IPS-18c (cell line): ENCODE measurements around the gene SLC35A3.

Experiments
- H3K4me3 ChIP-seq: 2 replicates; pipeline ENCODE4 v1.7.0; 2013; ENCODE audit warnings: low read depth, mild to moderate bottlenecking, low read length, moderate library complexity; ENCODE audit not compliant: insufficient read depth
- H3K9me3 ChIP-seq: one replicate; pipeline ENCODE4 v1.6.1; 2013; ENCODE audit warnings: mild to moderate bottlenecking, low read length, moderate library complexity; ENCODE audit not compliant: control insufficient read depth, insufficient read depth

SLC35A3 gene

GRCh38 chr1:100050139-100050538, 80.3 kb downstream of the SLC35A3 start:
- H3K9me3 ChIP-seq: no peaks in the 10 kb centered on the region
- no peak overlapping the region for H3K4me3 ChIP-seq

DNA sequence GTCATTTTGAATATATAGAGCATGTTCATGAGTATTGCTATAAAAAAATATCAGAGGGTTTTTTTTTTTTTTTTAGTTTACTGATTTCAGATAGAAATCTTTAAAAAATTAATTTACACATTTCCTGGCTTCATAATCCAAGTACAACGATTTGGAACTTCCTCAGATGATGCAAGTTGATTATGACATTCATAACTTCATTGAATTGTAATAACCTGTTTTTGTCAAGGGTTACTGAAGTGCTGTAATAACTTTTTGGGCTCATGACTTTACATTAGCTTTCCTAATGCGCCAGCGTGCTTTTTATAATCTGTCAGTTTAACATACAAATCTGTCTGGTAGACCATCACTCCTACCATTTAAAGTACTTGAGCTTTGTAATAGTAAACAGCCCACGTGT, 81.6 kb downstream of the SLC35A3 start:
- Histone ChIP-seq H3K4me3 (no peak overlapping the region), H3K9me3 (no peaks in the 10 kb centered on the region)

- Histone ChIP-seq H3K4me3 (no peak overlapping the region), H3K9me3 (no peaks in the 10 kb centered on the region)
Measured at GRCh38 chr1:100051893-100052292, 82.1 kb downstream of the SLC35A3 start.

DNA sequence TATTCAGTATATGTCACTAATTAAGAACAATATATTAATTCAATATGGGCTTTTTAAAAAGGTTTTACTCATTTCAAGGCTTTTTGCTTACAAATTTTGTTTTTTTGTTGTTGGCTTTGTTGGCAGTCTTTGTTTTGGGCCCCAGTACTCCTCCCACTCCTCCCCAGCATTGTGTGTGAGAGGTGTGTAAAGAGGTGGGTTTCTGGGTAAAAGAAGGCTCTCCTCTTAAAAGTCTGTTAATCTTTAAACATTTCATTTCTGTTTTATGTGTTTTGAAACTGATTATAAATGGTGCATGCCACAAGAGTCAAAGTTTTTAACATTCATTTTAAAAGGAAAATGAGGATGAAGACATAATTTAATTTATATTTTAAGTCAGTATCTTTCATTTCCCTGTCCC, 83.3 kb downstream of the SLC35A3 start:
- no peaks in the 10 kb centered on the region for H3K9me3 ChIP-seq
- no peak overlapping the region for H3K4me3 ChIP-seq

GRCh38 chr1:100053727-100054126, 83.9 kb downstream of the SLC35A3 start:
- H3K9me3 ChIP-seq: no peaks in the 10 kb centered on the region
- H3K4me3 ChIP-seq: no peak overlapping the region

DNA sequence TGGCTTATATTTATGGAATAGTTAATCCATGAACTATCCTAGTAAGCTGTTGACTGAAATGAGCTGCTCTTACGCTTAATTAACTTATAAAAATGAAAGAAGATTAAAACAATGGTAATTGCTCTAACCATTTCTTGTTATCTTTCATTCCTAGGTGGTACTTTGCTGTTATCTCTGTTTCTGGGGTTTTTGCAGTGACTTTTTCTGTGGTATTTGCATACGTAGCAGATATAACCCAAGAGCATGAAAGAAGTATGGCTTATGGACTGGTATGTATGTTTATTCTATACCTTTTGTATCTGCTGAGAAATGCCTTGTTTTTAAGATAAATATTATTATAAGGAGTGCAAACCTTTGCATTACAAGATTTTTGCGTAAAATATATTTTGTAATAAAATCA, 91.9 kb downstream of the SLC35A3 start:
- Histone ChIP-seq H3K4me3 (no peak overlapping the region), H3K9me3 (no peaks in the 10 kb centered on the region)

DNA sequence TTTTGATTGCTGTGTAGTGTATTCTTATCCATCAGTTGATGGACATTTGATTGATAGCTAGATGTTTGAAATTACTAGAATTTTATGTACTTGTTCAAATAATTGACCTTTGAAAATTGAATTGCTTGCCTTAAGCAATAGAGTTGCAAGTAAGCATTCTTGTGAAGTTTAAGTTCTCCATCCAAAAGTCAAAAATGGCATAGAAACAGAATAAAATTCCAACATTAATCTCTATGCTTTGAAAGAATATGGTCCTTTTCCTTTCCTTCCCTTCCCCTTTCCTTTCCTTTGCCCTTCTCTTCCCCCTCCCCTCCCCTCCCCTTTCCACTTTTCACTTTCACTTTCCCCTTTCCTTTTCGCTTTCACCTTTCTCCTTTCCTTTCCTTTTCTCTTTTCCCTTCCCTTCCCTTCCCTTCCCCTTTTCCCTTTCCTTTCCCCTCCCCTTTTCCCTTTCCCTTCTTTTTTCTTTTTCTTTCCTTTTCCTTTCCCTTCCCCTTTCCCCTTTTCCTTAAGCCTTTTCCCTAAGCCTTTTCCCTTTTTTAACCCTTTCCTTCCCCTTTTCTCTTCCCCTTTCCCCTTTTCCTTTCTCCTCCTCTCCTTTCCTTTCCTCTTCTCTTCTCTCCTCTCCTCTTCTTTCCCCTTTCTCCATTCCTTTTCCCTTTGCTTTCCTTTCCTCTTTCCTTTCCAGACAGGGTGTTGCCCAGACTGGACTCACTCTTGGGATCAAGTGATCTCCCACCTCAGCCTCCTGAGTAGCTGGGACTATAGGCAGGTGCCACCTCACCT, 95.6 kb downstream of the SLC35A3 start:
- no peaks in the 10 kb centered on the region for H3K9me3 ChIP-seq
- H3K4me3 ChIP-seq: no peak overlapping the region

DNA sequence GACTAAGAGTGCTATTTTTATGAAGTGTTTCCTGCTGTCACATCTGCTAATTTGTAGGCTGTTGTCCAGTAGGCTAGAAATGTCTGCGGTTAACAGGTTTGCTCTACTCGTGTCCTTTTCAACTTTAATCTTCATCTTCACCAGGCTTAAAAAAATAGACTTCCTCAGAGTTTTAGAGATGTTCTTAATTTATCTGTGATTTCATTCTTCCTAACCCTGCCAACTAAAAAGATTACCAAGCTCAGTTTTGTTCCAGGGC, 96.1 kb downstream of the SLC35A3 start:
- no peak overlapping the region for H3K4me3 ChIP-seq
- H3K9me3 ChIP-seq: no peaks in the 10 kb centered on the region

DNA sequence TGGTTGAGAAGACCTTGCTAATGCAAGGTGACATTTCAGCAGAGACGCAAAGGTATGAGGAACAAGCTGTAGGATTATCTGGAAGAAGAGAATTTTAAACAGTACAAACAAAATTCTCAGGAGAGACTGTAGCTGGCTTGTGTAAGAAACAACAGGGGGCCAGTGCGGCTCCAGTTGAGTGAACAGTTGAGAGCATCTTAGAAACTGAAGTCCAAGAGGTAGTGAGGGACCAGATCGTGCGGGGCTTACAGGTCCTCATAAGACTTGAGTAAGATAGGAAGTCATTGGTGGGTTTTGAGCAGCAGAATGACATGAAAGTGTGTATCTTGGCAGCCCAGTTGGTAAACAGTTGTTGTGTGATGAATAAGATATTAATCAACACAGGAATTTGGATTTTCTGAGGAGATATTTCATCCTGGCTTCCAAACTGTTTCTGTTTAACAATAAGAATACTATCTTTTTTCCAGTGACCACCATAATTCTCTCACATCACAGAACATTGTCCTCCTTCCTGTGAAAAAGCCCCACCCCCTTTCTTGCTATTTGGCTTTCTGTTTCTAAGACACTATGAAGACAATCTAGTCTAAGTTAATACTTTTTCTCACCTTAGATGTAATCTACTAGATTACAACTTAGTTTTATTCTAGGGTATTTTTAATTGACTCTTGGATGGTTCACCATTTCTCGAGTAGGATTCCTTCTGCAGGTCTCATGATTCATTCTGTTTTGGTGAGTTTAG, 100.6 kb downstream of the SLC35A3 start:
- Histone ChIP-seq H3K4me3 (no peak overlapping the region), H3K9me3 (no peaks in the 10 kb centered on the region)

DNA sequence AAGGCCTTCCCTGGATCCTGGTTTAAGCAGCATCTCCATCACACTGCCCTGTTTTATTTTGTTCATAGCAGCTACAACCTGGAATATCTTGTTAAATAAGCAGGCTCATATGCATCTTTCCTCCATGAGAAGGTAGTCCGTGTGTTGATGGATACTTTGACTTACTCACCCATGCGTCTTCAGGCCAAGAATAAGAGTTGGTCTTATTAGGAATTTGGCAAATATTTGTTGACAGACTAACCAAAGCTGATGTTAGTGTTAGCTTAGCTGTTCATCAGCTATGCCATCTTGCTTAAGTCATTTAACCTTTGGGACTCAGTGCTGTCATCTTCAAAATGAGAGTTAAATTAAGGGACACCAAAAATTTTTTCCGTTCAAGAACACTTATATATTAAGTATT, 103.7 kb downstream of the SLC35A3 start:
- no peak overlapping the region for H3K4me3 ChIP-seq
- no peaks in the 10 kb centered on the region for H3K9me3 ChIP-seq

DNA sequence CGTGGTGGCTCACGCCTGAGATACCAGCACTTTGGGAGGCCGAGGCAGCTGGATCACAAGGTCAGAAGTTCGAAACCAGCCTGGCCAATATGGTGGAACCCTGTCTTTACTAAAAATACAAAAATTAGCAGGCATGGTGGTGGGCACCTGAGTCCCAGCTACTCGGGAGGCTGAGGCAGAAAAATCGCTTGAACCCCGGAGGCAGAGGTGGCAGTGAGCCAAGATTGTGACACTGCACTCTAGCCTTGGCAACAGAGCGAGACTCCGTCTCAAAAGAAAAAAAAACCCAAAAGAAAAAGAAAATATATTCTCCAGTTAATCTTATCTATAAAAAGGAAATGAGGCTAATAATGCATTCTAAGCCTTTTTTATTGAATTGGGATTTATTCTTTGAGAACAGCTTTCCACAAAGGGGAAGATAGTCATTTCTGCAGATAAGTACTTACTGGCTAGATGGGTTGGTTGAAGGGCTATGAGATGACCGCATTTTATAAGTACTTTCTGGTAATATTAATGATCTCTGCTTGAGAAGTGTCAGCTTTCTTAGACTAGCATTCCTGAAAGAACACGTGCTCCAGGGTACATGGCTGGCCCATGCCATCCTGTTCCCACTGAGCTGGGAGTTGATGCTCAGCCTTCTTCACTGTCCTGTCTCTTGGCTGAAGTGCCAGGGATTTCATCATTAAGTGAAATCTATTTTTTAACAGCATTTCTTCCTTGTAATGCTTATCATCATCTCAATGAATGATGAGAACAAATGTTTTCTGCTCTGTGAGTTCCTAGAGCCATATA, 105.0 kb downstream of the SLC35A3 start:
- no peaks in the 10 kb centered on the region for H3K9me3 ChIP-seq
- H3K4me3 ChIP-seq: no peak overlapping the region

DNA sequence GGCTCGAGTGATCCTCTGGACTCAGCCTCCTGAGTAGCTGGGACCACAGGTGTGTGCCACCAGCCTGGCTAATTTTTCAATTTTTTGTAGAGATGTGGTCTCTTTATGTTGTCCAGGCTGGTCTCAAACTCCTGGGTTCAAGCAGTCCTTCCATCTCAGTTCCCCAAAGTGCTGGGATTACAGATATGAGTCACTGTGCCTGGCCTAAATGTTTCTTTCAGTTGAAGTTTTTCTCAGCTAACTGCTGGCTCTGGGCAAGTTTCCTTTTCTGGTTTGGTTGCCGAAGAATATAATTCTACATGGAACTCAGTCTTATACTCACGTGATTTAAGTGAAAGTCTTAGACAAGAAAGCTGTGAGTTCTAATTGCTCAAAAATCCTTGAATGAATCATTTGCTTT, 106.0 kb downstream of the SLC35A3 start:
- no peak overlapping the region for H3K4me3 ChIP-seq
- H3K9me3 ChIP-seq: no peaks in the 10 kb centered on the region

DNA sequence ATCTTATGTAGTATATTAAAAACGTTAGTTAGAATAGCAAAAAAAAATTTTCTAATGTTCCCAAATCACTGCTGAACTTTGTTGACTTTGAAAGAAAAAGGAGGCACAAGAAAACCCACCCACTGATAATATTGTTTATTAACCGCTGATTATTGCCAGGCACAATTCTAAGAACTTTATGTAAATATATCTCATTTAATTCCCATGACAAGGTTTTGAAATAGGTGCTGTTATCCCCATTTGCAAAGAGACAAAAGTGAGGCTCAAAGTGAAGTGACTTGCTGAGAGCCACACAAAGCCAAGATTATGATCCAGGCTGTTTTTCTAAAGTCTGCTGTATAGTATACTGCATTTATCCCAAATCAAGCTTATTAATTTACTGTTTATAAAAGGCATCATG, 106.5 kb downstream of the SLC35A3 start:
- Histone ChIP-seq H3K4me3 (no peak overlapping the region), H3K9me3 (no peaks in the 10 kb centered on the region)

DNA sequence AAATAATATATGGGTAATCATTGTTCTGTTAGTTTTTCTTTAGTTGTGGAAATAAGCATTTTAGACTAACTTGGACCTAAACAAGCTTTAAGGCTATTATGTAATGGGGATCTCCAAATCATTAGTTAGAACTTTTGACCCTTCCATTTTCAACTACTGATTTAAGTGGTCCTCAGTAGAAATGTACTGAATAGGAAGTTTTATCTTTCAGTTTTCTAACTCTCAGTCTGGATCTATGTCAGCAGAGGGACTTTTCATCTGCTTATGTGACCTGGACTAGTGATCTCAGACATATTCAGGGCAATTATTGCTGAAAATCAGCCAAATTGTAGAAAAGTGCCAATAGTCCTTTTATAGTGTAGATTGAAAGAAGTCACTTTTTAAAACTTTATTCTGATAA, 106.9 kb downstream of the SLC35A3 start:
- H3K9me3 ChIP-seq: no peaks in the 10 kb centered on the region
- no peak overlapping the region for H3K4me3 ChIP-seq

- Histone ChIP-seq H3K9me3 (no peaks in the 10 kb centered on the region), H3K4me3 (no peak overlapping the region)
Measured at GRCh38 chr1:100077531-100077930, 107.7 kb downstream of the SLC35A3 start.

- Histone ChIP-seq H3K4me3 (no peak overlapping the region), H3K9me3 (no peaks in the 10 kb centered on the region)
Measured at GRCh38 chr1:100080331-100080730, 110.5 kb downstream of the SLC35A3 start.
